ENCODE results near the gene LYPLA2.

LYPLA2 gene

GRCh38 chr1:23838401-23838866 is 47.5 kb downstream of the LYPLA2 start:
- DNase-seq: peak; percentile 67

DNA sequence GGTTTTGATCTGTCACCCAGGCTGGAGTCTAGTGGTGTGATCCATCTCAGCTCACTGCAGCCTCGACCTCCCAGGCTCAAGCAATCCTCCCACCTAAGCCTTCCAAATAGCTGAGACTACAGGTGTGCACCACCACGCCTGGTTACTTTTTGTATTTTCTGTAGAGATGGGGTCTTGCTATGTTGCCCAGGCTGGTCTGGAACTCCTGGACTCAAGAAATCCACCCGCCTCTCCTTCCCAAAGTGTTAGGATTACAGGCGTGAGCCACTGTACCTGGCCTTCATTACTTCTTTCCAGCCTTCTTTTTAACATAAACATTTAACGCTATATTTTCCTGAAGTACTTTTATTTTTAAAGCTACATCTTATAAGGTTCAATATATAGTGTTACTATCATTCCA is 52.7 kb downstream of the LYPLA2 start:
- DNase-seq: no peak

Data from activated CD4-positive, alpha-beta T cell treated with anti-CD3 and anti-CD28 coated beads, Interleukin-2, amount 50 U/mL, for 4 hours (primary cell).